Endothelial cell of umbilical vein (primary cell): ENCODE data around the gene MEI1. TPM values are rescaled to one million over a fixed set of nuclear protein-coding genes. Genes with fewer than 3 reads are reported as not detected.

Source experiments
- BruUV-seq: library from RNA; stranded (reverse); fragments of 400-500 nt; replicated peaks from 2 replicates; lab custom pipeline; 2021; lab: Mats Ljungman, UMichigan
- CTCF ChIA-PET: fragments of 300-600, 350-600 bp; sonication (Branson Sonifier 250); formaldehyde crosslinking; loops from one replicate; lab custom pipeline; 2021; ENCODE audit warnings: antibody characterized with exemption, inconsistent platforms; lab: Charles Lee
- POLR2A ChIA-PET: fragments of 300-600, 350-600 bp; sonication (Branson Sonifier 250); formaldehyde crosslinking; loops from one replicate; lab custom pipeline; 2021; ENCODE audit warnings: antibody characterized with exemption, inconsistent platforms; lab: Charles Lee
- DNase-seq: peaks from one replicate; pipeline ENCODE4 v3.0.0-alpha.2; 2011; ENCODE audit warnings: low read depth, low spot score
- FAIRE-seq: peaks from 2 replicates; lab custom pipeline; 2011; peaks lifted over from hg19 to GRCh38; lab: Jason Lieb, UNC
- H2AFZ ChIP-seq: 2 replicates; pipeline ENCODE4 v1.6.0; 2012; ENCODE audit warnings: low read depth, low read length, control low read depth, inconsistent platforms
- H3K27ac ChIP-seq: 2 replicates; pipeline ENCODE4 v1.5.1; 2011; ENCODE audit warnings: low read depth, mild to moderate bottlenecking, control low read depth, low read length, moderate library complexity; ENCODE audit not compliant: insufficient read depth
- H3K27me3 ChIP-seq, 2 experiments: 2 replicates each; pipeline versions ENCODE4 v1.6.0 to v1.6.1; 2011; ENCODE audit warnings: low read length in 2 of 2, mixed read lengths in 1 of 2; ENCODE audit not compliant: control insufficient read depth in 2 of 2, insufficient read depth in 2 of 2
- H3K36me3 ChIP-seq, 2 experiments: 2 replicates in 1 of 2; 3 replicates in 1 of 2; pipeline ENCODE4 v1.5.1; 2011; ENCODE audit warnings: low read length in 2 of 2, mild to moderate bottlenecking in 1 of 2, moderate library complexity in 1 of 2; ENCODE audit not compliant: control insufficient read depth in 2 of 2, insufficient read depth in 2 of 2; ENCODE audit errors: extremely low read depth in 1 of 2
- H3K4me1 ChIP-seq: 3 replicates; pipeline ENCODE4 v1.5.1; 2011; ENCODE audit warnings: mild to moderate bottlenecking, low read length; ENCODE audit not compliant: control insufficient read depth, insufficient read depth; ENCODE audit errors: extremely low read depth
- H3K4me2 ChIP-seq: 2 replicates; pipeline ENCODE4 v1.6.1; 2011; ENCODE audit warnings: low read length, control low read depth, mixed read lengths; ENCODE audit not compliant: insufficient read depth
- H3K4me3 ChIP-seq, 3 experiments: fragments of 200-600 bp in 1 of 3; sonication (generic), shearing (Covaris generic) in 1 of 3; replicated peaks in 1 of 3; 2 replicates each; pipeline ENCODE4 v1.5.1; 2011 to 2016; ENCODE audit warnings: control low read depth in 3 of 3, low read length in 3 of 3, mild to moderate bottlenecking in 2 of 3, inconsistent platforms in 1 of 3, low read depth in 1 of 3, moderate library complexity in 1 of 3; ENCODE audit not compliant: insufficient read depth in 1 of 3
- H3K79me2 ChIP-seq: 2 replicates; pipeline ENCODE4 v1.6.0; 2012; ENCODE audit warnings: low read length, inconsistent platforms; ENCODE audit not compliant: control insufficient read depth, insufficient read depth
- H3K9ac ChIP-seq: replicated peaks from 2 replicates; pipeline ENCODE3; 2011; ENCODE audit warnings: low read length, control low read depth; ENCODE audit not compliant: insufficient read depth; ENCODE audit errors: extremely low read depth
- H3K9me1 ChIP-seq: replicated peaks from 3 replicates; pipeline ENCODE4 v1.6.0; 2011; ENCODE audit warnings: mild to moderate bottlenecking, low read length; ENCODE audit not compliant: control insufficient read depth, insufficient read depth; ENCODE audit errors: extremely low read depth
- H3K9me3 ChIP-seq: replicated peaks from 2 replicates; pipeline ENCODE4 v1.5.1; 2012; ENCODE audit warnings: low read length, inconsistent platforms; ENCODE audit not compliant: control insufficient read depth, insufficient read depth
- H4K20me1 ChIP-seq: replicated peaks from 2 replicates; pipeline ENCODE3; 2011; ENCODE audit warnings: mild to moderate bottlenecking, low read length; ENCODE audit not compliant: control insufficient read depth, insufficient read depth; ENCODE audit errors: extremely low read depth
- CTCF ChIP-seq, 2 donors: IDR thresholded peaks; 1 replicate in 1 of 2; 2 replicates in 1 of 2; pipeline ENCODE4 v1.5.1; 2011; ENCODE audit warnings: low read length in 2 of 2, mild to moderate bottlenecking in 2 of 2, moderate library complexity in 2 of 2, control low read depth in 1 of 2, inconsistent platforms in 1 of 2, low read depth in 1 of 2; ENCODE audit not compliant: insufficient read depth in 1 of 2; ENCODE audit errors: extremely low read depth in 1 of 2
- EZH2 ChIP-seq: IDR thresholded peaks from 2 replicates; pipeline ENCODE4 v1.6.1; 2012; ENCODE audit warnings: borderline replicate concordance, low read depth, mild to moderate bottlenecking, moderate library complexity, low read length, inconsistent platforms; ENCODE audit not compliant: severe bottlenecking
- FOS ChIP-seq: IDR thresholded peaks from 2 replicates; pipeline ENCODE4 v1.6.1; 2011; ENCODE audit warnings: mild to moderate bottlenecking, low read length, moderate library complexity, borderline replicate concordance; ENCODE audit not compliant: insufficient read depth
- GATA2 ChIP-seq: IDR thresholded peaks from 2 replicates; pipeline ENCODE4 v1.7.0; 2011; ENCODE audit warnings: low read depth, mild to moderate bottlenecking, moderate library complexity, mixed read lengths, low read length; ENCODE audit not compliant: insufficient read length, insufficient read depth
- JUN ChIP-seq: IDR thresholded peaks from 2 replicates; pipeline ENCODE4 v1.6.1; 2011; ENCODE audit warnings: borderline replicate concordance, low read depth; ENCODE audit not compliant: insufficient read length, insufficient read depth
- MAX ChIP-seq: IDR thresholded peaks from 2 replicates; pipeline ENCODE4 v1.6.1; 2011; ENCODE audit not compliant: insufficient read depth, insufficient read length
- MYC ChIP-seq: IDR thresholded peaks from one replicate; pipeline ENCODE4 v1.6.1; 2011; ENCODE audit warnings: mild to moderate bottlenecking, low read depth, low read length
- POLR2A ChIP-seq: IDR thresholded peaks from 2 replicates; pipeline ENCODE4 v1.6.1; 2012; ENCODE audit warnings: low read depth, mild to moderate bottlenecking, control low read depth, low read length
- POLR2AphosphoS5 ChIP-seq: IDR thresholded peaks from 2 replicates; pipeline ENCODE4 v1.6.1; 2012; ENCODE audit warnings: low read depth, mild to moderate bottlenecking, control low read depth, low read length, moderate library complexity; ENCODE audit not compliant: insufficient read depth
- dilution Hi-C: fragments of 300-500 bp; cut with MboI; formaldehyde crosslinking; loops from one replicate; pipeline ENCODE4 v1.15.0; 2019; ENCODE audit warnings: low sequenced_read_pairs; ENCODE audit not compliant: extremely low pct_ligation_motif_present
- intact Hi-C: fragments of 100-400 bp; cut with micrococcal nuclease; formaldehyde crosslinking; loops from one replicate; pipeline ENCODE4 v1.10.0; 2022
- polyA plus RNA-seq, 4 experiments: library from polyadenylated mRNA; depleted of rRNA in 3 of 4; stranded (reverse) in 3 of 4; unstranded in 1 of 4; fragments of >200 nt; gene quantifications; 2 replicates each; pipeline versions ENCODE4 v1.2.1 to v1.2.3, GENCODE V29; 2011 to 2012; ENCODE audit warnings: missing spikeins in 1 of 4
- total RNA-seq: library from RNA; stranded (reverse); gene quantifications from 2 replicates; pipeline ENCODE4 v1.2.3, GENCODE V29; 2021

The MEI1 gene
- total and polyA plus RNA-seq, 2 donors (not counting 3 experiments of a cell fraction or from before 2014, with no cell fraction given): 1.5 to 1.9 TPM

- Histone ChIP-seq H3K4me2 (no peak overlapping the region), H3K4me1 (peaks cover 13% of the 10 kb centered on the region), H3K4me3 (no peak overlapping the region), H3K9me1 (no peaks in the 10 kb centered on the region), H3K79me2 (peaks cover 88% of the 10 kb centered on the region), H3K9ac (no peak overlapping the region), H3K36me3 (peaks cover 0 to 9% of the 10 kb centered on the region in 2 experiments), H4K20me1 (no peaks in the 10 kb centered on the region), H3K9me3 (no peaks in the 10 kb centered on the region), H3K27me3 (no peaks in the 10 kb centered on the region), H2AFZ (no peak overlapping the region), H3K27ac (no peak overlapping the region)
- no TSS peak for BruUV-seq
- DNase-seq: no peak
- ChIA-PET POLR2A (no interaction called here), CTCF (interaction anchor here (0.8 kb wide), 1 partner anchor 17 kb away, joined by 3 read pairs; no protein-coding TSS in a partner anchor)
- TF ChIP-seq GATA2 (no peak), MAX (no peak), FOS (no peak), POLR2A (no peak), JUN (no peak), POLR2AphosphoS5 (no peak), MYC (no peak), CTCF (IDR thresholded peaks at IDR 0.05; ENCODE audit: extremely low read depth in 1 of 2, insufficient read depth in 1 of 2, low read depth in 1 of 2, low read length in 2 of 2) (no peak), EZH2 (no peak)
- intact Hi-C loops: no loop called here
- no peak for FAIRE-seq
- dilution Hi-C loops: no loop called here
Measured at GRCh38 chr22:41683616-41684015, 15.7 kb upstream of the MEI1 start.
